Activated CD8-positive, alpha-beta memory T cell treated with anti-CD3 and anti-CD28 coated beads, Interleukin-2, amount 50 U/mL, for 48 hours (primary cell): ENCODE measurements around the gene PLA2G2C.
"Not testable (repeated sequence)": the region's sequence is repeated elsewhere in the genome, so short reads cannot be mapped to it uniquely, and the experiment has no call there.

Experiments
- DNase-seq: peaks from one replicate; pipeline ENCODE4 v3.0.0-alpha.2; 2020

Gene PLA2G2C

GRCh38 chr1:20150969-20151368 is 35.3 kb downstream of the PLA2G2C start:
- DNase-seq = no peak

GRCh38 chr1:20150326-20150705 is 36.0 kb downstream of the PLA2G2C start:
- DNase-seq = no peak

- DNase-seq = no peak
These were observed 36.6 kb downstream of the PLA2G2C start for GRCh38 chr1:20149601-20150325.

GRCh38 chr1:20148571-20149500 is 37.5 kb downstream of the PLA2G2C start:
- no peak for DNase-seq

GRCh38 chr1:20147846-20148570 is 38.3 kb downstream of the PLA2G2C start:
- DNase-seq = no peak

- DNase-seq = no peak
These were observed 42.4 kb downstream of the PLA2G2C start for GRCh38 chr1:20143734-20144565.

- no peak for DNase-seq
These were observed 43.0 kb downstream of the PLA2G2C start for GRCh38 chr1:20143318-20143717.

GRCh38 chr1:20142001-20142710 is 44.2 kb downstream of the PLA2G2C start:
- DNase-seq = no peak

GRCh38 chr1:20141466-20141865 is 44.9 kb downstream of the PLA2G2C start:
- no peak for DNase-seq

GRCh38 chr1:20141001-20141400 is 45.3 kb downstream of the PLA2G2C start:
- no peak for DNase-seq

GRCh38 chr1:20139776-20140612 is 46.3 kb downstream of the PLA2G2C start:
- DNase-seq = no peak

GRCh38 chr1:20138961-20139550 is 47.3 kb downstream of the PLA2G2C start, which contains the start of gene PLA2G2F:
Gene PLA2G2F (plus strand): TSS chr1:20139323. CDS start chr1:20139428, 105 bp downstream.
- no peak for DNase-seq

- DNase-seq = no peak
These were observed 48.0 kb downstream of the PLA2G2C start for GRCh38 chr1:20138346-20138745.

- no peak for DNase-seq
These were observed 48.7 kb downstream of the PLA2G2C start for GRCh38 chr1:20137604-20138003.

- no peak for DNase-seq
These were observed 49.3 kb downstream of the PLA2G2C start for GRCh38 chr1:20137055-20137454.

- DNase-seq = no peak
These were observed 50.1 kb downstream of the PLA2G2C start for GRCh38 chr1:20136249-20136648.

GRCh38 chr1:20134995-20135394 is 51.3 kb downstream of the PLA2G2C start:
- DNase-seq = no peak

- DNase-seq = not testable (repeated sequence)
These were observed 55.8 kb downstream of the PLA2G2C start for GRCh38 chr1:20130518-20130917.

GRCh38 chr1:20126806-20127440 is 59.4 kb downstream of the PLA2G2C start:
- no peak for DNase-seq
